ENCODE results near the gene TBC1D24. TPM values are rescaled to one million over a fixed set of nuclear protein-coding genes. Genes with fewer than 3 reads are reported as not detected.
"Not testable (repeated sequence)": the region's sequence is repeated elsewhere in the genome, so short reads cannot be mapped to it uniquely, and the experiment has no call there.

TBC1D24 gene
- polyA plus RNA-seq, 1 donor (not counting 4 experiments of a cell fraction or from before 2014, with no cell fraction given), result 3.0 TPM

- Histone ChIP-seq H3K79me2 (ENCODE audit: control insufficient read depth, insufficient read depth, low read length) (no peaks in the 10 kb centered on the region), H3K27ac (ENCODE audit: control insufficient read depth, insufficient read depth, low read length) (peak overlapping the region; percentile 87), H3K9me1 (ENCODE audit: control insufficient read depth, extremely low read depth, insufficient read depth, low read length) (no peaks in the 10 kb centered on the region), H3K27me3 (ENCODE audit: control insufficient read depth, extremely low read depth, insufficient read depth, low read length) (no peaks in the 10 kb centered on the region), H3K36me3 (ENCODE audit: control insufficient read depth in 2 of 2, extremely low read depth in 1 of 2, insufficient read depth in 2 of 2, low read length in 2 of 2) (peaks cover 11 to 22% of the 10 kb centered on the region in 2 experiments), H3K4me3 (ENCODE audit: control insufficient read depth in 2 of 3, extremely low read depth in 1 of 3, insufficient read depth in 2 of 3, low read depth in 1 of 3, low read length in 3 of 3) (peak overlapping the region; percentile 48 to 76 (median 73)), H2AFZ (ENCODE audit: control insufficient read depth, low read length) (peak overlapping the region; percentile 69), H3K9me3 (ENCODE audit: control insufficient read depth, low read depth, low read length) (no peaks in the 10 kb centered on the region), H3K4me1 (ENCODE audit: control insufficient read depth, extremely low read depth, insufficient read depth, low read length) (peaks cover 18% of the 10 kb centered on the region), H3K4me2 (ENCODE audit: control insufficient read depth, extremely low read depth, insufficient read depth, low read depth, low read length) (peak overlapping the region; percentile 93), H3K9ac (ENCODE audit: control insufficient read depth, extremely low read depth, insufficient read depth, low read length) (peak overlapping the region; percentile 86), H4K20me1 (ENCODE audit: control insufficient read depth, extremely low read depth, insufficient read depth, low read length) (no peaks in the 10 kb centered on the region)
- FAIRE-seq (peak; percentile 49), DNase-seq (ENCODE audit: low read depth, low spot score) (peak; percentile 81)
- dilution Hi-C loops (cut with MboI; ENCODE audit: extremely low pct_ligation_motif_present, low sequenced_read_pairs), result no loop called here
- no peak for TF ChIP-seq EZH2 (IDR thresholded peaks at IDR 0.05; ENCODE audit: low read length)
- TF ChIP-seq CTCF (optimal IDR thresholded peaks at IDR 0.05 in 1 of 3, IDR thresholded peaks at IDR 0.05 in 1 of 3, conservative IDR thresholded peaks at IDR 0.05 in 1 of 3; ENCODE audit: extremely low read depth in 1 of 3, insufficient read depth in 2 of 3, low read length in 3 of 3), result no peak
These were observed 57.0 kb downstream of the TBC1D24 start for GRCh38 chr16:2531696-2532493.

DNA sequence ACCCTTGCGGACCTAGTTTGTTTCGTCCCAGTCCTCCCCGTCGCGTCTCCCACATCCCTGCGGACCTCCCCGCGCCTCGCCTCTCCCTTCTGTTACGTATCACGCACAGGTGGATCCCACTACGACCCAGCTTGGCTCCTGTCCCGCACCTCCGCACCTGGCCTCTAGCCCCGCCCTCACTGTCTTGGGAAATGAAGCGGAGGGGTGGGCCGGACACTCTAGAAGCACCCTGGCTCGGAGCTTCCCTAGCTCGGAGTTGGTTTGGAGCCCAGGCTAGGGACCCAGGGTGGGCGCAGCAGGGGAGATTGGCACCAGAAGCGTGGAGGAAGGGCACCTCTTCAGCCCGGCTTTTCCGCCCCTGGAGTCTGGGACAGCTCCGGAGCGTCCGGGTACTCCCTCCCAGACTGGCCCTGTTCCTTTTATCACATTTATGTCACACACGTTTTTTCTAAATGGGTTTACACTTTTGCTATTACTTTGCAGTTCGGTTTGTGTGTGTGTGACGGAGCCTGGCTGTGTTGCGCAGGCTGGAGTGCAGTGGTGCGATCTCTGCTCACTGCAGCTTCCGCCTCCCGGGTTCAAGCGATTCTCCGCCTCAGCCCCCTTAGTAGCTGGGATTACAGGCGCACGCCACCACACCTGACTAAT, 57.7 kb downstream of the TBC1D24 start:
- TF ChIP-seq EZH2 (IDR thresholded peaks at IDR 0.05; ENCODE audit: low read length) (no peak), CTCF (optimal IDR thresholded peaks at IDR 0.05 in 1 of 3, IDR thresholded peaks at IDR 0.05 in 1 of 3, conservative IDR thresholded peaks at IDR 0.05 in 1 of 3; ENCODE audit: extremely low read depth in 1 of 3, insufficient read depth in 2 of 3, low read length in 3 of 3) (no peak)
- Histone ChIP-seq H3K4me2 (ENCODE audit: control insufficient read depth, extremely low read depth, insufficient read depth, low read depth, low read length) (peak overlapping the region; percentile 93), H2AFZ (ENCODE audit: control insufficient read depth, low read length) (peak overlapping the region; percentile 60), H4K20me1 (ENCODE audit: control insufficient read depth, extremely low read depth, insufficient read depth, low read length) (no peaks in the 10 kb centered on the region), H3K9me3 (ENCODE audit: control insufficient read depth, low read depth, low read length) (no peaks in the 10 kb centered on the region), H3K4me3 (ENCODE audit: control insufficient read depth in 2 of 3, extremely low read depth in 1 of 3, insufficient read depth in 2 of 3, low read depth in 1 of 3, low read length in 3 of 3) (peak overlapping the region; percentile 48 to 76 (median 73)), H3K4me1 (ENCODE audit: control insufficient read depth, extremely low read depth, insufficient read depth, low read length) (peaks cover 23% of the 10 kb centered on the region), H3K27me3 (ENCODE audit: control insufficient read depth, extremely low read depth, insufficient read depth, low read length) (no peaks in the 10 kb centered on the region), H3K79me2 (ENCODE audit: control insufficient read depth, insufficient read depth, low read length) (no peaks in the 10 kb centered on the region), H3K27ac (ENCODE audit: control insufficient read depth, insufficient read depth, low read length) (peak overlapping the region; percentile 87), H3K9me1 (ENCODE audit: control insufficient read depth, extremely low read depth, insufficient read depth, low read length) (no peaks in the 10 kb centered on the region), H3K9ac (ENCODE audit: control insufficient read depth, extremely low read depth, insufficient read depth, low read length) (peak overlapping the region; percentile 86), H3K36me3 (ENCODE audit: control insufficient read depth in 2 of 2, extremely low read depth in 1 of 2, insufficient read depth in 2 of 2, low read length in 2 of 2) (peaks cover 11 to 19% of the 10 kb centered on the region in 2 experiments)
- DNase-seq (ENCODE audit: low read depth, low spot score) (no peak), FAIRE-seq (no peak)
- dilution Hi-C loops (cut with MboI; ENCODE audit: extremely low pct_ligation_motif_present, low sequenced_read_pairs), result no loop called here

DNA sequence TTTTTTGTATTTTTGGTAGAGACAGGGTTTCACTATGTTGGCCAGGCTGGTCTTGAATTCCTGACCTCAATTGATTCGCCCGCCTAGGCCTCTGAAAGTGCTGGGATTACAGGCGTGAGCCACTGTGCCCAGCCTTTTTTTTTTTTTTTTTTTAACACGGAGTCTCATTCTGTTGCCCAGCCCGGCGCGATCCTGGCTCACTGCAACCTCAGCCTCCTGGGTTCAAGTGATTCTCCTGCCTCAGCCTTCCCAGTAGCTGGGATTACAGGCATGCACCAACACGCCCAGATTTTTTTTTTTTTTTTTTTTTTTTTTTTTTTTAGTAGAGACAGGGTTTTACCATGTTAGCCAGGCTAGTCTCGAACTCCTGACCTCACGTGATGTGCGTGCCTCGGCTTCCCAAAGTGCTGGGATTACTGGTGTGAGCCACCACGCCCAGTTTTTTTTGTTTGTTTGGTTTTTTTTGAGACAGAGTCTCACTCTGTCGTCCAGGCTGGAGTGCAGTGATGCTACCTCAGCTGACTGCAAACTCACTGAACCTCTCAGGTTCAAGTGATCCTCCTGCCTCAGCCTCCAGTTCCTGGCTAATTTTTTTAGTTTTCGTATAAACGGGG, 58.3 kb downstream of the TBC1D24 start:
- Histone ChIP-seq H3K4me2 (ENCODE audit: control insufficient read depth, extremely low read depth, insufficient read depth, low read depth, low read length) (peak overlapping the region; percentile 93), H3K4me3 (ENCODE audit: control insufficient read depth in 2 of 3, extremely low read depth in 1 of 3, insufficient read depth in 2 of 3, low read depth in 1 of 3, low read length in 3 of 3) (peak overlapping the region in 1 of 3 experiments; percentile 73), H3K4me1 (ENCODE audit: control insufficient read depth, extremely low read depth, insufficient read depth, low read length) (peaks cover 23% of the 10 kb centered on the region), H3K27ac (ENCODE audit: control insufficient read depth, insufficient read depth, low read length) (peak overlapping the region; percentile 87), H3K9ac (ENCODE audit: control insufficient read depth, extremely low read depth, insufficient read depth, low read length) (peak overlapping the region; percentile 86), H3K36me3 (ENCODE audit: control insufficient read depth in 2 of 2, extremely low read depth in 1 of 2, insufficient read depth in 2 of 2, low read length in 2 of 2) (peaks cover 10 to 15% of the 10 kb centered on the region in 2 experiments)
- H4K20me1 ChIP-seq (ENCODE audit: control insufficient read depth, extremely low read depth, insufficient read depth, low read length); DNase-seq (ENCODE audit: low read depth, low spot score); H3K9me1 ChIP-seq (ENCODE audit: control insufficient read depth, extremely low read depth, insufficient read depth, low read length); H3K79me2 ChIP-seq (ENCODE audit: control insufficient read depth, insufficient read depth, low read length); dilution Hi-C loops (cut with MboI; ENCODE audit: extremely low pct_ligation_motif_present, low sequenced_read_pairs); FAIRE-seq; H3K9me3 ChIP-seq (ENCODE audit: control insufficient read depth, low read depth, low read length); H2AFZ ChIP-seq (ENCODE audit: control insufficient read depth, low read length); H3K27me3 ChIP-seq (ENCODE audit: control insufficient read depth, extremely low read depth, insufficient read depth, low read length): not testable (repeated sequence)
